GM18498 (cell line): ENCODE measurements around the gene ATOH8.

Experiments
- ATAC-seq: cut with Tn5 transposase; IDR thresholded peaks from one replicate; pipeline ENCODE4 v1.9.1; 2021; ENCODE audit warnings: mild to moderate bottlenecking, moderate library complexity; ENCODE audit not compliant: unreplicated experiment

ATOH8 gene

GRCh38 chr2:85796341-85797262, 42.8 kb downstream of the ATOH8 start:
- ATAC-seq = no peak

GRCh38 chr2:85797263-85797660, 43.5 kb downstream of the ATOH8 start:
- ATAC-seq = no peak

GRCh38 chr2:85797921-85798320, 44.1 kb downstream of the ATOH8 start:
- ATAC-seq = no peak

GRCh38 chr2:85799215-85799956, 45.6 kb downstream of the ATOH8 start:
- no peak for ATAC-seq

GRCh38 chr2:85800586-85800985, 46.8 kb downstream of the ATOH8 start:
- ATAC-seq = no peak

GRCh38 chr2:85801871-85802270, 48.1 kb downstream of the ATOH8 start:
- no peak for ATAC-seq

GRCh38 chr2:85802354-85803103, 48.7 kb downstream of the ATOH8 start:
- ATAC-seq = no peak

- no peak for ATAC-seq
These were observed 50.1 kb downstream of the ATOH8 start for GRCh38 chr2:85803704-85804425.

- ATAC-seq = no peak
These were observed 50.8 kb downstream of the ATOH8 start for GRCh38 chr2:85804583-85804982.

GRCh38 chr2:85806358-85807118, 52.7 kb downstream of the ATOH8 start:
- no peak for ATAC-seq

GRCh38 chr2:85807756-85808155, 54.0 kb downstream of the ATOH8 start:
- no peak for ATAC-seq

GRCh38 chr2:85810371-85811179, 56.8 kb downstream of the ATOH8 start:
- ATAC-seq = no peak

- ATAC-seq = no peak
These were observed 57.6 kb downstream of the ATOH8 start for GRCh38 chr2:85811180-85812093.

GRCh38 chr2:85812094-85812735, 58.4 kb downstream of the ATOH8 start:
- no peak for ATAC-seq

- ATAC-seq = no peak
These were observed 59.6 kb downstream of the ATOH8 start for GRCh38 chr2:85813211-85813981.

GRCh38 chr2:85813982-85814801, 60.4 kb downstream of the ATOH8 start:
- peak; percentile 71 for ATAC-seq
